ENCODE data around the gene ADAMTSL3.

- TF ChIP-seq POLR2AphosphoS5 (IDR thresholded peaks at IDR 0.05) (peak; percentile 58 to 70 (median 65)), CTCF (IDR thresholded peaks at IDR 0.05) (no peak)
These were observed 194.6 kb downstream of the ADAMTSL3 start for GRCh38 chr15:83848315-83849050.

Measured in sigmoid colon (tissue), 4 donors.